ENCODE measurements around the gene SSBP3. TPM values are rescaled to one million over a fixed set of nuclear protein-coding genes. Genes with fewer than 3 reads are reported as not detected.

Gene SSBP3
- total RNA-seq, 2 experiments from 2014 or later: 109 to 111 TPM

DNA sequence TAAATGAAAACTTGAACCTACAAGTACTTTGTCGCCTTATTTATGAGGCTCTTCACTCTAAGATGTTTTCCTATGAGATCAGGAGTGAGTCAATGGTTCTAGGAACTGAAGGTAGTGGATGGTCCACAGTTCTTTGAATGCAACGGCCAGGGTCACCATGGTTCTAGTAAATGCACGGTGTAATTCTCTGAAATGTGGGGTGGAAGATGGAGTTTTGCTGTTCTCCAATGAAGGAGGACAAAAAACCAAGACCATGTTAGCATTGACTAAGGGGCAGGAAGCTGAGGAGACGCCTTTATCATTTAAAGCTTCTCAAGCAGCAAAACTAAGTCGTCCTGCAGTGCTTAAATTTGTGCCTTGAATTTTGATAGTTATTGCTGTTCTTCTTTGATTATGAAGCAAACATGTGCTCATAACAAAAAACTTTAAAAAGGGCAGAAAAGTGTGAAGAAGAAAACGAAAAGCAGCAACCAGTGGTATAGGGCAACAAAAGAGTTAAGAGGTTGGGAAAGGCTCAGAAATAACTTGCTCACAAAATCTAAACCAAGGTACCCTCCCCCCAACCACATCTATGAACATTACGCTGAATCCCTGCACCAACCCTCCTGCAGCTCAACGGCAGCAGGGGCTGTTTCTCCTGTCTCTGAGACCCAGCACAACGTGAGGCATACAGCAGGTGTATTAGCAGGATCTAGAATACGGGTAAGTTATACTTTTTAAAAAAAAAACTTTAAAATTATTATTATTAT is 121.2 kb downstream of the SSBP3 start:
- Mint-ChIP-seq H3K27me3 (ENCODE audit: low read depth) (no peaks in the 10 kb centered on the region), H3K4me3 (peak overlapping the region; percentile 86), H3K27ac (peak overlapping the region; percentile 93), H3K4me1 (ENCODE audit: low read depth) (peaks cover 96% of the 10 kb centered on the region), H3K9me3 (ENCODE audit: insufficient read depth) (no peaks in the 10 kb centered on the region), H3K36me3 (ENCODE audit: low read depth) (peaks cover 32% of the 10 kb centered on the region)
- POLR2A ChIA-PET: interaction anchor here (0.7 to 3.1 kb wide), 10 partner anchors 8 to 122 kb away, joined by 3 to 16 read pairs (median 4); partner anchors contain the start of genes CYB5RL and MRPL37
- ATAC-seq (peak; percentile 50), DNase-seq (peak; percentile 78)
- CTCF ChIA-PET: interaction anchor here (0.6 to 1.9 kb wide), 6 partner anchors 9 to 204 kb away, joined by 3 to 9 read pairs (median 3); partner anchors contain the start of genes CYB5RL and MRPL37

DNA sequence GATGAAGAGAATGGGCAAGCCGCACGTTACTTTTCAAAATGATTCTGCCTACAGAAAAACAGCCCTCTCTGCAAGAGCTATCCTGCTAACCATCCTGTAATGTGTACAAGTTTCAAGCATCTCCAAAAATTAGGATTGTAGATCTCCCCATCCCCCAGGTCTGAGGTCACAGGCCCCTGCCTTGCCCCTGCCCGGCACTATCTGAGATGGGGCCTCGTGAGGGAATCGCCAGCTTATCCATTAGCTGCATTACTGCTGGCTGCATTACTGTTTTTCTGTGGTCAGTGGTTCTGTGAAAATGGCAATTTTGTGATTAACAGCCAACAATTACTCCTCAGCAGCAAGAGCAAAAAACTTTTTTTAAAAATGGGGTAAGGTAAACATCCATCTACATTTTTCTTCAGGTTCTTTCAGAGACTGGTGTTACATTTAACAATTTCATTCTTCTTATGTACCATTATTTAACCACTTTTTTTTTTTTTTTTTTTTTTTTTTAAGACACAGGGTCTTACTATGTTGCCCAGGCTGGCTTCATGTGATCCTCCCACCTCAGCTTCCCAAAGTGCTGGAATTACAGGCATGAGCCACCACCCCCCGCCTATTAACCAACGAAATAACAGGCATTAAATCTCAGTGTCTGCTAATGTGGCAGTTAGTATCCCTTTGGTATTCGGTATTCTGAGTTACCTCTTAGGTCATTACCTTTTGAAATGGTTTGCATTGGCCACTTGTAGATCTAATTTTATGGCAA is 122.4 kb downstream of the SSBP3 start:
- peaks cover 93% of the 10 kb centered on the region for H3K4me1 Mint-ChIP-seq (ENCODE audit: low read depth)
- H3K9me3 Mint-ChIP-seq (ENCODE audit: insufficient read depth): no peaks in the 10 kb centered on the region
- H3K27me3 Mint-ChIP-seq (ENCODE audit: low read depth): no peaks in the 10 kb centered on the region
- ChIA-PET POLR2A (no interaction called here), CTCF (no interaction called here)
- peaks cover 37% of the 10 kb centered on the region for H3K36me3 Mint-ChIP-seq (ENCODE audit: low read depth)
- DNase-seq (no peak), ATAC-seq (no peak)
- H3K27ac Mint-ChIP-seq: peak overlapping the region; percentile 93
- peak overlapping the region; percentile 54 for H3K4me3 Mint-ChIP-seq

DNA sequence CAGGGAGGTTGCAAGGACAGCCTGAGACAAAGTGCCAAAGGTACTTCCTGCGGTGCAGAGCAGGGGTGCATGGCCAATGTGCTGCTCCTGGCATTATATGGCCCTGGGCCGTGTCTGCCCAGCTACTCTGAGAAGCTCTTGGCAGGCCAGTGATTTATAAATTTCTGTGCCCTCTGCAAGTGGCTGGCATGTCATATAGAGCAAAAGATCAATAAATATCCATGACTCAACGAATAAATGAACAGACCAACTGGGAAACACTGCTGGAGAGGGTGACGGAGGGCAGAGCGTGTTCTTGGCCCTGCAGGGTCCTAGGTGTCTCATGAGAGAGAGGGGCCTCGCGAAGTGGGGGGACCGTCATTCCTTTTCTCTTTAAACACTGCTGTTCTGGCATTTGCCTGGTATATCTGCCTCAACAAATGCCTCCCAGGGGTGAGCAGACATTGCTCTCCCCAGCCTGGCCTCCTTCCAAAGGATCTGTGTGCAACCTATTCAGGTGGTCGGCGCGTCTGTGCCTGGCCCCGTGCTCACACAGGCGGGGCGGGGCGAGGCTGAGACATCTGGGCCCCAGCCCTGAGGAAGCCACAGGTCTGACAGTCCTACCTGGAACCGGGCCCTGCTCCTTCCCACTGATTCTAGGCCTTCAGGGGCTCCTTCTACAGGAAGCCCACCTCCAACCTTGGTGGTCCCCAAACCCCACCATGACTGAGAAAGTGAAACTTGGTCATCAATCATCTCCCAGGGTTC is 123.9 kb downstream of the SSBP3 start:
- Mint-ChIP-seq H3K36me3 (ENCODE audit: low read depth) (peaks cover 39% of the 10 kb centered on the region), H3K4me1 (ENCODE audit: low read depth) (peaks cover 93% of the 10 kb centered on the region), H3K27ac (peak overlapping the region; percentile 93), H3K9me3 (ENCODE audit: insufficient read depth) (no peaks in the 10 kb centered on the region), H3K27me3 (ENCODE audit: low read depth) (no peaks in the 10 kb centered on the region), H3K4me3 (peak overlapping the region; percentile 54)
- no peak for DNase-seq
- ChIA-PET POLR2A (no interaction called here), CTCF (no interaction called here)
- no peak for ATAC-seq

DNA sequence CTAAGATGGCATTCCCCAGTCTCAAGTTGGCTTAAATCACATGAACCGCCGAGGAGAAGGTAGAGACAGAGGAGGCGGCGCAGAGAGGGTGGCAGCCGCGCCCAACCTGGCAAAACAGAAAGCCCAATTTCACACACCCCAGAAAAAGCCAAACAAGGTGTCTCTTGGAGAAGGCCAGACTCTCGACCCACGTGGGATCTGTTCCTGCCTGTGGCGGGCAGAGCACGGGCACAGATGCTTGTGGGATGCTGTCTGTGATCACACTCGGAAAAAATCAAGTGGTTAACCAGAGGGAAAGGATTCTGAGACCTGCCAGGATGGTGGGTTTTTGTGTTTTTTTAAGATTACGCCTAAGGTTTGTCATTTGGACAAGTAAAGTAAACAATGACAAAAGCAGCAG is 125.5 kb downstream of the SSBP3 start:
- H3K4me3 Mint-ChIP-seq: no peak overlapping the region
- POLR2A ChIA-PET: interaction anchor here (0.6 kb wide), 1 partner anchor 31 kb away, joined by 3 read pairs; no protein-coding TSS in a partner anchor
- H3K27me3 Mint-ChIP-seq (ENCODE audit: low read depth): no peaks in the 10 kb centered on the region
- ATAC-seq (no peak), DNase-seq (no peak)
- H3K27ac Mint-ChIP-seq: peak overlapping the region; percentile 83
- CTCF ChIA-PET: no interaction called here
- no peaks in the 10 kb centered on the region for H3K9me3 Mint-ChIP-seq (ENCODE audit: insufficient read depth)
- peaks cover 34% of the 10 kb centered on the region for H3K36me3 Mint-ChIP-seq (ENCODE audit: low read depth)
- peaks cover 91% of the 10 kb centered on the region for H3K4me1 Mint-ChIP-seq (ENCODE audit: low read depth)

DNA sequence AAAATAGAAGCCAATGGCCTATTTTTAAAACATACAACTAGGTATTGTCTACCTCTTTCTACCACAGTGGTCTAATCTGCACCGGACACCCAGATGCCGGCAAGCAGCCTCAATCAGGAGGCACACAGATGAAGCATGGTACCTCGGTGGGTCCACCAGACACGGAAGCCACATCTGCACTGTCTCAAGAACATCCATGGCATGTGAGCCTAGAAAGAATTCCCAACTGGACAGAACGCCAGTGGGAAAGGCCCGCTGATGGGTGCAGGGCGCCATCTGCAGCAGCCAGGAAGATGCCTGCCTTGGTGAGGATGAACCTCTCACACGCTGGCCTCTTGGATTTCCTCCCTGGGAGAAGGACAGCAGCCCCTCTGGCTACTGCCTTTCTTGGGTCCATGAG is 126.7 kb downstream of the SSBP3 start:
- no peaks in the 10 kb centered on the region for H3K27me3 Mint-ChIP-seq (ENCODE audit: low read depth)
- H3K36me3 Mint-ChIP-seq (ENCODE audit: low read depth): peaks cover 33% of the 10 kb centered on the region
- CTCF ChIA-PET: no interaction called here
- POLR2A ChIA-PET: no interaction called here
- no peak overlapping the region for H3K4me3 Mint-ChIP-seq
- no peak for ATAC-seq
- DNase-seq: no peak
- H3K4me1 Mint-ChIP-seq (ENCODE audit: low read depth): peaks cover 92% of the 10 kb centered on the region
- no peaks in the 10 kb centered on the region for H3K9me3 Mint-ChIP-seq (ENCODE audit: insufficient read depth)
- no peak overlapping the region for H3K27ac Mint-ChIP-seq

DNA sequence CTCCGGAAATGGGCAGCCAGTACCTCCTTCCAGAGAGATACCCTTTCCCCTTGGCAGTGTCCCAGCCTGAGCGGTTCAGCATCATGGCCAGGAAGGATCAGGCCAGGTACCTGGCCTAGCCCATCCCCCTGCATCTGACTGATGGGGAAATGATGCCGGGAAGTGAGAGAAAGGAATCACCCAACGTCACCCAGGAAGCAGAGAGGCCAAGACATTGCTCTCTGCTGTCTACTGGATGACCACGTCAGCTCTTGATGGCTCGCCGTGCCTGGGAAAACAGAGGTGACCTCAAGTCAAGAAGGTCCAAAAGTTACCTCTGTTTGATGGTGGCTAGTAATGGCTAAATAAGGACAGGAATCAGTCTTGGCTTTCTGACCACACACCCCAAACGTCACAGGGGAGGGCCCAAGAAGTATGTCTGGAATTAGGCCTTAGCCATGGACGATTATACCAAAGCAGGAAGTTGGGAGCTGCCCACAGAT is 127.2 kb downstream of the SSBP3 start:
- Mint-ChIP-seq H3K27me3 (ENCODE audit: low read depth) (no peaks in the 10 kb centered on the region), H3K36me3 (ENCODE audit: low read depth) (peaks cover 33% of the 10 kb centered on the region), H3K9me3 (ENCODE audit: insufficient read depth) (no peaks in the 10 kb centered on the region), H3K4me3 (no peak overlapping the region), H3K27ac (no peak overlapping the region), H3K4me1 (ENCODE audit: low read depth) (peaks cover 90% of the 10 kb centered on the region)
- no peak for DNase-seq
- CTCF ChIA-PET: no interaction called here
- ATAC-seq: no peak
- POLR2A ChIA-PET: interaction anchor here (2.9 kb wide), 1 partner anchor 10 kb away, joined by 16 read pairs; no protein-coding TSS in a partner anchor

DNA sequence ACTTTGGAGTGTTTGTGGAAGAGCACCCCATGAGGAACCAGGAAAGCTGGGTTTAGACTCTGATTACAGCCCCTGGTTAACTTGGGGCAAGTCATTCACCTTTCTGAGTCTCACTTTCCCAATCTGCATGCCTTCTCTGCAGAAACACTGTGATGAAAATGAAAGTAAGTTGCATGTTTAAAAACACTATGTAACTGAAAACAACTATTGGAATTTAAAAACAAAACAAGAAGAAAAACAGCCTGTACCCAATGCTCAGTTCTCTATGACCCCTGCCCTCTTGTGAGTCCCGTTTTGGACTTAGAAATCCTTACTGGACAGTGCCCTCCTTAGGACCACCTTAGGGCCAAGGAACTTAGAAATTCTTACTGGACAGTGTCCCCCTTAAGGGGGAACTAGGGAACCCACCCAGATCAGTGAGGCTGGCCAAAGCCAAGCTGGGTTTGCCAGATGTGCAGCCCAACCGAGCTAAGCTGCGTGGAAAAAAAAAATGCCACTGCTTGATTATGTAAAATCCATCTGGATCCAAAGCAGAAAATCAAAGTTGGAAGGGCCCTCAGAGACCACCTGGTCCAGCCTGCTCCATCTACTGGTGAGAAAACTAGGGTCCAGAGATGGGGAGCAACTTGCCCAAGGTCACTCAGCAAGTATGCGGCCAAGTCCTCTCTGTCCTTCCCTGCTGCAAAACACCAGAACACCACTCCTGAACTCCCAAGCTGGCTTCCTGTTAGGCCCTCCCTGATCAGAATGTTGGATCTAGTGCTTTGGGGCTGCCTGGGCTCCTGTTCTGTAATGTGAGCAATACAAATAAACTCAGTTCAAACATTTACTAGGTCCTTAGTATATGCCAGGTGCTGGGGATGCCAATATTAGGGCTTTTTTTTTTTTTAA is 128.5 kb downstream of the SSBP3 start:
- Mint-ChIP-seq H3K36me3 (ENCODE audit: low read depth) (peaks cover 30% of the 10 kb centered on the region), H3K4me3 (peak overlapping the region; percentile 46), H3K27ac (peak overlapping the region; percentile 90), H3K27me3 (ENCODE audit: low read depth) (no peaks in the 10 kb centered on the region), H3K9me3 (ENCODE audit: insufficient read depth) (no peaks in the 10 kb centered on the region), H3K4me1 (ENCODE audit: low read depth) (peaks cover 78% of the 10 kb centered on the region)
- ATAC-seq: no peak
- POLR2A ChIA-PET: interaction anchor here (0.6 to 2.9 kb wide), 3 partner anchors 8 to 128 kb away, joined by 3 to 16 read pairs (median 7); partner anchors contain the start of gene SSBP3
- CTCF ChIA-PET: interaction anchor here (1.6 to 2.4 kb wide), 2 partner anchors 9 to 212 kb away, joined by 6 to 9 read pairs; no protein-coding TSS in a partner anchor
- DNase-seq: no peak

DNA sequence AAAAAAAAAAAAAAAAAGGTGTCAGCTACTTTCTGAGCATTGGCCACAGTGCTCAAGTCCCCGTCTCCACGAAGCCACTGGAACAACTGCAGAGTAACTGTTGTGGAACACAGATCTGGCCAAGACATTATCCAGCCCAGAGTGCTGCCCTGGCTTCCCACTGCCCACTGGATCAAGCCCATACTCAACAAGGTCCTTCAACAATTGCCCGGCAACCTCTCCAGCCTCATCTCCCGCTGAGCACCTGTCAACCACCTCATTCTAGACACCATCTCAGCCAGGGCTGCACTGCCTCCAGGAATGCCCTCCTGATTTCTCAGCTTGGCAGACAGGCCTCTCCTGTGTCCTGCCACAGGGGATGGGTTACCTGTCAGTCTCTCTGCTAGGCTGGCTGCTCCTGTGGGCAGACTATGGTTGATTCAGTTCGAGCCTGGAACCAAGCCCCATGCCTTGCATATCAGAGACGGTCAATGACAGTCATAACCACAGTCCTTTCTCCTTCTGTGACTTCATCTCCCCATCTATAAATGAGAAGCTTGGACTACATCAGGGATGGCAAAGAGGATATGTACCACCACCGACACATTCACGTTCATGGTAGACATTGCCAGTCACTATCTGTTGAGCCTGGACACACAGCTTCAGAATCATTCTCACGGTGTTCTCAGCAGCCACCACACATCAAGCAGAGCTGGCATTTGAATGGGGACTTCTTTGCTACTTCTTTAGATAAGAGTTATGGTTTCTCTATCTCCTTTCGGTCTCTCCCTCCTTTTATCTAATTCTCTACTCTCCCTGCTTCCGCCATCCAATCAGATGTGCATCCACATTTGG is 129.4 kb downstream of the SSBP3 start:
- POLR2A ChIA-PET: interaction anchor here (1.9 to 2.9 kb wide), 2 partner anchors 9 to 12 kb away, joined by 7 to 16 read pairs; no protein-coding TSS in a partner anchor
- H3K9me3 Mint-ChIP-seq (ENCODE audit: insufficient read depth): no peaks in the 10 kb centered on the region
- peak overlapping the region; percentile 46 for H3K4me3 Mint-ChIP-seq
- no peaks in the 10 kb centered on the region for H3K27me3 Mint-ChIP-seq (ENCODE audit: low read depth)
- peaks cover 73% of the 10 kb centered on the region for H3K4me1 Mint-ChIP-seq (ENCODE audit: low read depth)
- H3K36me3 Mint-ChIP-seq (ENCODE audit: low read depth): peaks cover 28% of the 10 kb centered on the region
- DNase-seq: no peak
- ATAC-seq: no peak
- H3K27ac Mint-ChIP-seq: peak overlapping the region; percentile 90
- CTCF ChIA-PET: interaction anchor here (1.3 to 2.4 kb wide), 4 partner anchors 10 to 212 kb away, joined by 3 to 9 read pairs (median 4); no protein-coding TSS in a partner anchor

DNA sequence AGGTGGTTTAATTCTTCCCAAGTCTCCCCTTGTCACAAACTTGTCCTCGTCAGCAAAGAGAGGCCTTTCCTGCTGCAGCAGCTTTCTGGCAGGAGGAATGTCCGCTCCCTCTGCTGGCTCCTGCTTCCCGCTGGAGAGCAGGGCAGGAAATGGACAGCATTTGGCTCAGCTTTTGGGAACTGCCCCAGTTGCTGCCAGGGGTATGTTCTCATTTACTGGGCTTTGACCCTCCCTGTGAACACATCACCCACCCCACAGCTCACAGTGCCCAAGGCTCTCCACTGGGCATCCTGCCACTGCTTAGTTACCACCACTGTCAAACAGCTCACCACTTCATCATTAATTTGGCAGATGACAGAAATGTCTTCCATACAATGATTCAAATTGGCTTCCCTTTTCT is 130.8 kb downstream of the SSBP3 start:
- no peak overlapping the region for H3K4me3 Mint-ChIP-seq
- ChIA-PET CTCF (interaction anchor here (1.3 to 1.6 kb wide), 2 partner anchors 13 to 194 kb away, joined by 3 read pairs; no protein-coding TSS in a partner anchor), POLR2A (interaction anchor here (0.9 to 1.2 kb wide), 2 partner anchors 10 to 12 kb away, joined by 3 to 4 read pairs; no protein-coding TSS in a partner anchor)
- DNase-seq (no peak), ATAC-seq (no peak)
- H3K27me3 Mint-ChIP-seq (ENCODE audit: low read depth): no peaks in the 10 kb centered on the region
- H3K27ac Mint-ChIP-seq: peak overlapping the region; percentile 77
- peaks cover 58% of the 10 kb centered on the region for H3K4me1 Mint-ChIP-seq (ENCODE audit: low read depth)
- H3K9me3 Mint-ChIP-seq (ENCODE audit: insufficient read depth): no peaks in the 10 kb centered on the region
- peaks cover 21% of the 10 kb centered on the region for H3K36me3 Mint-ChIP-seq (ENCODE audit: low read depth)

DNA sequence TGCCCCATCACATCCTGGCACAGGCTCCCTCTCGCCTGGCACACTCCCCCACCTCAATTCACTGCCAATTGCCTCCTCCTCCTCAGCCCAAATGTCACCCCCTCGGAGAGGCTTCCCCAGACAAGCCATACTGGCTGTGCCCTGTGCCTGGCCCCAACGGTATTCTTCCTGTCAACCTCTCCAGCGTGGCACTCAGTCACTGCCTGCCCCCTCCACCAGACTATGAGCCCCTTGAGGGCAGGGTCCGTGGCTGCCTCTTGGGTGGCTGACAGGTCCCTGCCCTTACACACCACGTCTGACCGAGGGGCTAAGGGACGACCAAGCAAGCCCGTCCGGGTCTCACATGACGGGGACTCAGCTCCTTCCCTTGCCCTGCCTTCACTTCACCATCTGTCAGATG is 131.3 kb downstream of the SSBP3 start:
- H3K4me1 Mint-ChIP-seq (ENCODE audit: low read depth): peaks cover 57% of the 10 kb centered on the region
- POLR2A ChIA-PET: interaction anchor here (0.9 to 1.2 kb wide), 2 partner anchors 10 to 11 kb away, joined by 3 to 4 read pairs; no protein-coding TSS in a partner anchor
- ATAC-seq (no peak), DNase-seq (no peak)
- no peaks in the 10 kb centered on the region for H3K9me3 Mint-ChIP-seq (ENCODE audit: insufficient read depth)
- no peak overlapping the region for H3K4me3 Mint-ChIP-seq
- H3K27ac Mint-ChIP-seq: peak overlapping the region; percentile 77
- H3K36me3 Mint-ChIP-seq (ENCODE audit: low read depth): peaks cover 16% of the 10 kb centered on the region
- CTCF ChIA-PET: no interaction called here
- H3K27me3 Mint-ChIP-seq (ENCODE audit: low read depth): no peaks in the 10 kb centered on the region

Measured in activated CD8-positive, alpha-beta T cell treated with anti-CD3 and anti-CD28 coated beads, Interleukin-2, amount 10 ng/mL, durations not matched to agents 7 days and 5 days (primary cell).